Measurements from ENCODE around the gene HDGFL3. TPM values are rescaled to one million over a fixed set of nuclear protein-coding genes. Genes with fewer than 3 reads are reported as not detected.
"Not testable (repeated sequence)": the region's sequence is repeated elsewhere in the genome, so short reads cannot be mapped to it uniquely, and the experiment has no call there.

Gene HDGFL3
- total RNA-seq, 1 donor from 2014 or later = 61.1 TPM

GRCh38 chr15:83185561-83185960 is 22.1 kb downstream of the HDGFL3 start:
- no peak for DNase-seq (ENCODE audit: low read depth)
- H3K4me3 ChIP-seq (ENCODE audit: low read depth, low read length) = no peak overlapping the region
- TF ChIP-seq CTCF (conservative IDR thresholded peaks at IDR 0.05; ENCODE audit: low read depth, low read length) = no peak

- H3K4me3 ChIP-seq (ENCODE audit: low read depth, low read length) = no peak overlapping the region
- no peak for DNase-seq (ENCODE audit: low read depth)
- no peak for TF ChIP-seq CTCF (conservative IDR thresholded peaks at IDR 0.05; ENCODE audit: low read depth, low read length)
Observed at GRCh38 chr15:83178869-83179325, 28.7 kb downstream of the HDGFL3 start.

GRCh38 chr15:83178390-83178789 is 29.2 kb downstream of the HDGFL3 start:
- no peak overlapping the region for H3K4me3 ChIP-seq (ENCODE audit: low read depth, low read length)
- TF ChIP-seq CTCF (conservative IDR thresholded peaks at IDR 0.05; ENCODE audit: low read depth, low read length) = no peak
- DNase-seq (ENCODE audit: low read depth) = no peak

GRCh38 chr15:83174891-83175290 is 32.7 kb downstream of the HDGFL3 start:
- no peak for TF ChIP-seq CTCF (conservative IDR thresholded peaks at IDR 0.05; ENCODE audit: low read depth, low read length)
- no peak for DNase-seq (ENCODE audit: low read depth)

GRCh38 chr15:83170474-83171165 is 37.0 kb downstream of the HDGFL3 start:
- TF ChIP-seq CTCF (conservative IDR thresholded peaks at IDR 0.05; ENCODE audit: low read depth, low read length) = no peak
- no peak overlapping the region for H3K4me3 ChIP-seq (ENCODE audit: low read depth, low read length)
- no peak for DNase-seq (ENCODE audit: low read depth)

More at GRCh38 chr15:83174891-83175290, 32.7 kb downstream of the HDGFL3 start:
- no peak overlapping the region for H3K4me3 ChIP-seq (ENCODE audit: low read depth, low read length)

GRCh38 chr15:83169576-83169975 is 38.0 kb downstream of the HDGFL3 start:
- not testable (repeated sequence) for H3K4me3 ChIP-seq (ENCODE audit: low read depth, low read length); DNase-seq (ENCODE audit: low read depth)

GRCh38 chr15:83166830-83167229 is 40.8 kb downstream of the HDGFL3 start:
- TF ChIP-seq CTCF (conservative IDR thresholded peaks at IDR 0.05; ENCODE audit: low read depth, low read length) = no peak
- no peak overlapping the region for H3K4me3 ChIP-seq (ENCODE audit: low read depth, low read length)
- no peak for DNase-seq (ENCODE audit: low read depth)
